Left lung (tissue), 10 donors: ENCODE measurements around the gene FITM2. TPM values are rescaled to one million over a fixed set of nuclear protein-coding genes. Genes with fewer than 3 reads are reported as not detected.
A peak's percentile ranks its signal among the peaks of the same experiment; 100 is the strongest.

ENCODE experiments used
- ATAC-seq: fragments of 200-7000 bp; cut with Tn5 transposase; one replicate; pipeline ENCODE4 v1.9.1; 2020; ENCODE audit warnings: moderate library complexity
- DNase-seq, 4 donors: peaks; one replicate each; pipeline ENCODE4 v3.0.0-alpha.2; 2013 to 2020
- H3K27ac ChIP-seq, 2 donors: fragments of 200-600 bp; sonication (generic) in 1 of 2; one replicate each; pipeline versions ENCODE4 v1.5.0 to v1.8.0; 2020 to 2021
- H3K27me3 ChIP-seq, 2 donors: fragments of 200-600 bp; sonication (generic) in 1 of 2; one replicate each; pipeline versions ENCODE4 v1.5.0 to v1.8.0; 2020 to 2021
- H3K36me3 ChIP-seq, 2 donors: fragments of 200-600 bp; sonication (generic) in 1 of 2; one replicate each; pipeline versions ENCODE4 v1.5.0 to v1.8.0; 2020 to 2021
- H3K4me1 ChIP-seq, 2 donors: fragments of 200-600 bp; one replicate each; pipeline ENCODE4 v1.8.0; 2021
- H3K4me3 ChIP-seq, 2 donors: fragments of 200-600 bp; sonication (generic) in 1 of 2; one replicate each; pipeline versions ENCODE4 v1.5.0 to v1.8.0; 2020 to 2021; ENCODE audit warnings: mild to moderate bottlenecking in 1 of 2
- H3K9me3 ChIP-seq, 2 donors: fragments of 200-600 bp; sonication (generic) in 1 of 2; one replicate each; pipeline versions ENCODE4 v1.5.0 to v1.8.0; 2020 to 2021
- intact Hi-C, 2 donors: fragments of 100-400 bp; cut with DNase I; formaldehyde crosslinking; loops; one replicate each; pipeline versions ENCODE4 v1.11.2 to v1.14.2; 2022
- polyA plus RNA-seq, 6 donors: library from polyadenylated mRNA; unstranded; fragments of 120-200 nt; gene quantifications; one replicate each; pipeline ENCODE4 v1.2.1, GENCODE V29; 2013; ENCODE audit not compliant: insufficient read length in 6 of 6
- total RNA-seq, 2 donors: library from RNA; stranded (reverse); fragmentation: NEBNext Ultra II Directional; extraction: Animal tissue kit (Norgen Biotek cat#: 25700); gene quantifications; one replicate each; pipeline ENCODE4 v1.2.1, GENCODE V29; 2021
- TF ChIP-seq, protein P1 (sequence below), 2 donors: fragments of 200-600 bp; sonication (generic) in 1 of 2; IDR thresholded peaks; one replicate each; pipeline versions ENCODE4 v1.5.0 to v1.8.0; 2021; ENCODE audit warnings: antibody characterized with exemption in 2 of 2
- donor health status: DM: no; HTN: yes; CAD: no.
- donor health status: DM: no; HTN: no; CAD: no.

Gene FITM2
- total and polyA plus RNA-seq, 8 donors: 6.8 to 15.3 (median 8.5) TPM

DNA sequence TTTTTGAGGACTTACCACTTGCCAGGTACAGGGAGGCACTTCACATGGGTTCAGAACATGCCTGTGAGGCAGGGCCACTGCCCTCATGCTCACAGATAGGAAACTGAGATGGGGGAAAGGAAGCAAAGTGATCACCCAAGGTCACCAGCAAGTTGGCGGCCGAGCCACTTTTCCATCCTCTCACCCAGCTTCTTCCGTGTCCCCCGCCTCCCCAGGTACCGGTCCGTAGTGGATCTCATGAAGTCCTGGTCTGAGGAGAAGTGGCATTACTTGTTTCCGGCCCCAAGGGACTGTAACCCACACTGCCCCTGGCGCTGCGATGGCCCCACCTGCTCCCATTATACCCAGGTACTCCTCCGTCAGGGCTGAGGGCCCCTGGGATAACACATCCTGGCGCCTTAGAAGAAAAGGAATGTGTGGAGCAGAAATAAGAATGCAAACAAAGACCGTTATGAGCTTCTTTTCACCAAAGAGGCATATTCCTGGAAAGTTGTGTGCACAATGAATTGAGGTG, 32.2 kb upstream of the FITM2 start:
- no peak for DNase-seq
- intact Hi-C loops: no loop called here
- TF ChIP-seq, protein P1, sequence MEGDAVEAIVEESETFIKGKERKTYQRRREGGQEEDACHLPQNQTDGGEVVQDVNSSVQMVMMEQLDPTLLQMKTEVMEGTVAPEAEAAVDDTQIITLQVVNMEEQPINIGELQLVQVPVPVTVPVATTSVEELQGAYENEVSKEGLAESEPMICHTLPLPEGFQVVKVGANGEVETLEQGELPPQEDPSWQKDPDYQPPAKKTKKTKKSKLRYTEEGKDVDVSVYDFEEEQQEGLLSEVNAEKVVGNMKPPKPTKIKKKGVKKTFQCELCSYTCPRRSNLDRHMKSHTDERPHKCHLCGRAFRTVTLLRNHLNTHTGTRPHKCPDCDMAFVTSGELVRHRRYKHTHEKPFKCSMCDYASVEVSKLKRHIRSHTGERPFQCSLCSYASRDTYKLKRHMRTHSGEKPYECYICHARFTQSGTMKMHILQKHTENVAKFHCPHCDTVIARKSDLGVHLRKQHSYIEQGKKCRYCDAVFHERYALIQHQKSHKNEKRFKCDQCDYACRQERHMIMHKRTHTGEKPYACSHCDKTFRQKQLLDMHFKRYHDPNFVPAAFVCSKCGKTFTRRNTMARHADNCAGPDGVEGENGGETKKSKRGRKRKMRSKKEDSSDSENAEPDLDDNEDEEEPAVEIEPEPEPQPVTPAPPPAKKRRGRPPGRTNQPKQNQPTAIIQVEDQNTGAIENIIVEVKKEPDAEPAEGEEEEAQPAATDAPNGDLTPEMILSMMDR (IDR thresholded peaks at IDR 0.05): no peak
- H3K4me3 ChIP-seq: no peak overlapping the region
- H3K36me3 ChIP-seq: no peaks in the 10 kb centered on the region
- peaks cover 0 to 13% of the 10 kb centered on the region in 2 donors for H3K27me3 ChIP-seq
- ATAC-seq: no peak
- no peaks in the 10 kb centered on the region for H3K4me1 ChIP-seq
- H3K27ac ChIP-seq: no peak overlapping the region
- no peaks in the 10 kb centered on the region for H3K9me3 ChIP-seq

DNA sequence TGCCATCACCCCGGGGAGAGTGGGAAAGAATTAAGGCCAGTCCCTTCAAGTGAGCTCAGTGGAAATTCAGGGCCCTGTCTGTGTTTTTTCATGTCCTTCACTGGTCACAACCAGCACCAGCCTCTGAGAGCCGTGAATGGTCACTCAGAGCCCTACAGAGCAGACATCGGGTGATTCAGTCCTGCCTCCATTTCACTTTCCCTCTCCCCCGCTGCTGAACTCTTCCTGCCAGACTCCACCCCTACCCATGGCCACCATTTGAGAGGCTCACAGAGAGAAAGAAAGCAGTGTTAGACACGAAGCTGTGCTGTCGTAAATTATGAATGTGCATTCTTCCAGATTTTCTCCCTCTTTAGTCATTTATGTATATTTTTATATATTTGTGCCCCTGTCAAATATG, 31.2 kb upstream of the FITM2 start:
- Histone ChIP-seq H3K27ac (no peak overlapping the region), H3K4me3 (no peak overlapping the region), H3K9me3 (no peaks in the 10 kb centered on the region), H3K36me3 (no peaks in the 10 kb centered on the region), H3K27me3 (peaks cover 0 to 18% of the 10 kb centered on the region in 2 donors), H3K4me1 (no peaks in the 10 kb centered on the region)
- TF ChIP-seq, protein P1 (IDR thresholded peaks at IDR 0.05): no peak
- no peak for ATAC-seq
- no peak for DNase-seq
- intact Hi-C loops: no loop called here

DNA sequence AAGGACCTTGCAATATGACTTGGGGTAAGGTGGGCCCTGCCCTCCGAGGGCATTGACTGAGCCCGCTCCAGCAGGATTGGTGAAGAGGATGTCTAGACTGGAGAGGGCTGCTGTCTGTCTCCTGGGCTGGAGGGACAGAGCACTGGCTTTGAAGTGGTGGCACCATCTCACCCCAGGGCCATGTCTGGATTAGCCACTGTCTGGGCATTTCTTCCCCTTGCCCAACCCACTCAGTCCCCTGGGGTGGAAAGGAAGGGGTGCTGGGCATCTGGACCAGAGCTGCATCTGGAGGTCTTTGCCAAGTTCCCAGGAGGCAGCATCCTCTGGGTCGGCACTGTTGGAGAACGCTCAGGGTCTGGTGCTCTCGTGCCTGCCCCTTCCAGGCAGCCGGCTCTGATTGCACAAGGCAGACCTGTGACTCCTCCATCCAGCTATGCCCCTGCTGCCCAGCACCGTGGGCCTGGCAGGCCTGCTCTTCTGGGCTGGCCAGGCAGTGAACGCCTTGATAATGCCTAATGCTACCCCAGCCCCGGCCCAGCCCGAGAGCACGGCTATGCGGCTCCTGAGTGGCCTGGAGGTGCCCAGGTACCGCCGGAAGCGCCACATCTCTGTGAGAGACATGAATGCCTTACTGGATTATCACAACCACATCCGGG, 25.9 kb upstream of the FITM2 start, which contains the start of gene R3HDML:
Gene R3HDML, plus strand, starts transcription at position 319 of the 656 bp plus-strand sequence. Its CDS starts 115 bp downstream, at position 434.
- H3K27ac ChIP-seq: no peak within 1 kb of the TSS
- no peaks in the 10 kb centered on the region for H3K9me3 ChIP-seq
- TF ChIP-seq, protein P1 (IDR thresholded peaks at IDR 0.05): no peak
- H3K4me1 ChIP-seq: no peaks in the 10 kb centered on the region
- peaks cover 0 to 44% of the 10 kb centered on the region in 2 donors for H3K27me3 ChIP-seq
- no peaks in the 10 kb centered on the region for H3K36me3 ChIP-seq
- ATAC-seq: no peak
- intact Hi-C loops: no loop called here
- H3K4me3 ChIP-seq: no peak within 1 kb of the TSS
- no peak for DNase-seq

DNA sequence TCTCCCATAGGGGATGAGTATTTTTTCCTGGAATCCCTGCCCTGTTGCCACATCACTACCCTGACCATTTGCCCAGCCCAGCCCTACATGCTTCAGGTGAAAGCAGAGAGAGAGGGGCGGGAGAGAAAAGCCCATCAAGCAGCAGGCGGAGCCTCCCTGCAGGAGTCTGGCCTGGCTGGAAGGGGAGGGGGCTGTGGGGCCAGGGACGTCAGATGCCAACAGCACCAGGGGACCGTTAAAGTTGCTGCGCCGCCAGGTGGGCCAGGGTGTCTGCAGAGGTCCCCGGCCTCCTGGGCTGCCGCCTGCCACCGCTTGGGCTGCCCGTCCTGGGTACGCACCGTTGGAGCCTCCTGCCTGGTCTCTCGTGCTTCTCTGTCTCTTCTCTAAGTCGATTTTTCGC, 25.1 kb upstream of the FITM2 start:
- H3K27ac ChIP-seq: no peak overlapping the region

DNA sequence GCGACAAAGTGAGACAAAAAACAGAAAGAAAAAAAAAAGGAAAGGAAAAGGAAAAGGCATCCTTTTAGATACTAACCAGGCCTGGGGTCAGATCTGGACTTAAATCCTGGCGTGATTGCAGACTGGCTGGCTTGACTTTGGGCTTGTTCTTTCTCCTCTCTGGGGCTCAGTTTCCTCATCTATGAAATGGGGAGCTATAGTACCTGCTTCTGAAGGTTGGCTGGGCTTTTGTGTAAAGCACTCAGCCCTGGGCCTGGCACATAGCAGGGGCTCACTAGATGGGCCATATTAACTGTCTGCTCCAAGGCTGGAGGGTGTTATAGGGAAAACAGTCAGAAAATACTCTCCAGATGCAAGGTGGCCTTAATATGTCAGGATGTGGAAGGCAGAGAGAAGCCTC, 24.7 kb upstream of the FITM2 start:
- intact Hi-C loops: no loop called here
- TF ChIP-seq, protein P1 (IDR thresholded peaks at IDR 0.05): no peak
- peaks cover 0 to 44% of the 10 kb centered on the region in 2 donors for H3K27me3 ChIP-seq

More for the DNA sequence above, 25.1 kb upstream of the FITM2 start:
- Histone ChIP-seq H3K4me1 (no peaks in the 10 kb centered on the region), H3K9me3 (no peaks in the 10 kb centered on the region), H3K4me3 (no peak overlapping the region), H3K27me3 (peaks cover 0 to 44% of the 10 kb centered on the region in 2 donors), H3K36me3 (no peaks in the 10 kb centered on the region)
- intact Hi-C loops: no loop called here
- peak; percentile 35 for ATAC-seq
- no peak for DNase-seq
- TF ChIP-seq, protein P1 (IDR thresholded peaks at IDR 0.05): no peak

More for the DNA sequence above, 24.7 kb upstream of the FITM2 start:
- H3K36me3 ChIP-seq: no peaks in the 10 kb centered on the region
- ATAC-seq (no peak), DNase-seq (no peak)
- H3K4me1 ChIP-seq: no peaks in the 10 kb centered on the region
- no peak overlapping the region for H3K4me3 ChIP-seq
- H3K9me3 ChIP-seq: no peaks in the 10 kb centered on the region
- H3K27ac ChIP-seq: no peak overlapping the region
